Measurements from ENCODE around the gene HSPB2.

HSPB2 gene

GRCh38 chr11:111937461-111937769 lies 24.9 kb downstream of the HSPB2 start:
- in situ Hi-C loops (cut with MboI; ENCODE audit: low sequenced_read_pairs): no loop called here

DNA sequence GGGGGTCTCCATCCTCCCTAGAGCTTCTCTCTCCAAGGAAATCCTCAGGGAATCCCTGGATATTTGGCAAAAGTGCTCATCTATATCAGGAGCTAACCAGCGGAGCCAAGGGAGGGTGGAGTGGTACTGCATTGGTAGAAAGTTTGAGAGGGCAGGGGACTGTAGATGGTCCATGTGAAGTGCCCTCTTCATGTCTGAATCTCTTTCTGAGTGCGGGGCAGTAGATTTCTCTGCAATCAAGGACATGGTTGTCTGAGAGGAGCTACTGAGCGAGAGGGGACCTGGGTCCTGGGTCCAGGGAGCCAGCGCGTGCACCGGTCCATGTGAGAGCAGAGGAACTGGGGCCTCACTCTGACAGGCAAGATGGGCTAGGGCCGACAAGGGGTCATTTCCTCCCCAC lies 25.3 kb downstream of the HSPB2 start:
- in situ Hi-C loops (cut with MboI; ENCODE audit: low sequenced_read_pairs): no loop called here

- in situ Hi-C loops (cut with MboI; ENCODE audit: low sequenced_read_pairs): no loop called here
Observed at GRCh38 chr11:111938687-111939160, 26.2 kb downstream of the HSPB2 start.

DNA sequence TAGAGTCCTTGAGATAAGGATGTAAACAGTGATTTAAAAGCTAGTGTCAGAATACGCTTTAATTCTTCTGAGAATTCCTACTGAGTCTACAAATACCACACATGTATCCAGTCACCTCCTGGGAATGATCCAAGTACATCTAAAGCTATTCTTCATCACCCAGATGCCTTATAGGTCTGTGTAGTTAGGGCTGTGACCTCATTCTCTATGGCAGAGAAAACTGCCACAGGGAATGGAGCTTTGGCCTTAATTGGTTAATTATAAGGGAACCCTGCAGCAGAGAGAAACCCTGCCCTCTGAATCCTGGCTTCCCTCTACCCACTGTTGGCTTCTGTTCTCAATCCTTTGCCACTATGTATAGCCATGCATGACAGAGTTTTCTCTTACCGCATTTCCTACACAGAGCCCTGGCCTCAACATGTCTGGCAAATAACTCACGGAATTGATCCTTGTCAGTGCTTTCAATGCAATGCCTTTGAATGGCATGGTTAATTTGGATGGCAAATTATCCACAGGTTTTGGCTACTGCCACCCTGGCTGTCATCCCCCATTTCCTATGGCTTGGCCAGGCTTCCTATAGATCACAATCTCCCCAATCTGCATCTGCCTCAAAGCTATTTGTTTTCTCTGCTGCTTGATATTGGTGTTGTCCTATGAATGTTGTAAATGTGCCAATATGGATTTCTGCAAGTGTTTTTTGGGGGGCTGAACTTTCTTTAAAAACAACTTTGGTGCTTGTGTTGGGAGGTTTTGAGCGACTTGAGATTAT lies 27.5 kb downstream of the HSPB2 start:
- in situ Hi-C loops (cut with MboI; ENCODE audit: low sequenced_read_pairs): no loop called here

- in situ Hi-C loops (cut with MboI; ENCODE audit: low sequenced_read_pairs): no loop called here
Observed at GRCh38 chr11:111941963-111942362, 29.4 kb downstream of the HSPB2 start.

DNA sequence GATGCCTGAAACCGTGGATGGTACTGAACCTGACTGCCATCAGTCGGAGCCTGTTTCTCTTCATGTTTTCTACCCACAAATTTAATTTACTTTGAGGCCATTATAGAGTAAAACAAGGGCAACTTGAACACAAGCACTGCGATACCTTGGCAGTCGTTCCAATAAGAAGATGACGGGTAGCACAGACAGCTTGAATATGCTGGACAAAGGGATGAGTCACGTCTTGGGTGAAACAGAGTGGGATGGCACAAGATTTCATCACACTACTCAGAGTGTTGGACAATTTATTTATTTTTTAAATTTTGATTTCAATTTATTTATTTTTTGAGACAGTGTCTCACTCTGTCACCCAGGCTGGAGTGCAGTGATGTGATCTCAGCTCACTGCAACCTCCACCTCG lies 30.3 kb downstream of the HSPB2 start:
- in situ Hi-C loops (cut with MboI; ENCODE audit: low sequenced_read_pairs): no loop called here

DNA sequence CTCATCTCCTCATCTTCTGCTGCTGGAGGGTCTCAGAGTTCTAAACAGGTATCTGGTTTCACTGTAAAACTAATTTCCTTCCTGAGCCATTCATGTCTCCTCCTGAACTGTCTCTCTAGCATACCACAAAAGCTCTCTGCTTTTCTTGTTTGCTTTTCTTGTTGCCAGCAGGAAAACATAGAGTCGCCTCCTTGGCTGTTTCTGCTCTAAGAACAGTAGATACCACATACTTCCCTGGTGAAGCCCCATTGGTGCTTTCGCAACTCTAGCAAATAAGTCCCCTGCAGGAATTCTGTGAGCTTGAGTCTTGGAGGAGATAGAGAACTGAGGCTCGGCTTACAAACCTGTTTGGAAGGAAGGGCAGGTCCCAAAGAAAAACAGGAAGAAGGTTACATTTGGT lies 31.6 kb downstream of the HSPB2 start:
- in situ Hi-C loops (cut with MboI; ENCODE audit: low sequenced_read_pairs): no loop called here

- in situ Hi-C loops (cut with MboI; ENCODE audit: low sequenced_read_pairs): no loop called here
Observed at GRCh38 chr11:111944651-111945051, 32.1 kb downstream of the HSPB2 start.

DNA sequence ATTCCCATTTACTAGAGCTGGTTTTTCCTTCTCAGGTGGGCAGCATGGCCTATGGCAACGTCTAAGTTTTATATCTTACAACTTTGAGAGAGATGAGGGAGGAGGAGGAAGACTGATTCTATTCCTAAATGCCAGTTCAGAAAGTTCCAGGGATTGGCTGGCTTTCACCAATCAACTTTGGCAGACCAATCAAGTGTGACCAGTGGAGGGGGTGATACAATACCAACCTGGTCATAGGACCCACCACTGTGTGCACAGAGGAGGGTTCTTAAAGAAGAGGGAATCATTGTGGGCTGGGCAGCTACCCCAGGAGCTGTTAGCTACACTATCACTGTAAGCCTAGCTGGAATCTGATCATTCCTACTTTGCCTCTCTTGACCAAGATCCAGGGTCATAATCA lies 32.7 kb downstream of the HSPB2 start:
- in situ Hi-C loops (cut with MboI; ENCODE audit: low sequenced_read_pairs): no loop called here

DNA sequence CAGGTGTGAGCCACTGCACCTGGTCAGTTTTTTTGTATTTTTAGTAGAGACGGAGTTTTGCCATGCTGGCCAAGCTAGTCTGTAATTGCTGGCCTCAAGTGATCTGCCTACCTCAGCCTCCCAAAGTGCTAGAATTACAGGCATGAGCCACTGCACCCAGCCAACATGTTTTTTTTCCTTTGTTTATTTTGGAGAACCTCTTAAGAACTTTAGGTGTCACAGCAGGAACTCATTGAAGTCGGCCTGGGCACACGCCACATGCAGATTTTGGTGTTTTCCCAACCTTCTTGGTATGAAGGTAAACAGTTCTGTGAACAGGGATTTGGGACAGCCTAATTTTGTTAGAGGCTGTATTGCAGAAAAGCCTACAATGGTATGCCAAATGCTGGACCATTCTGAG lies 34.0 kb downstream of the HSPB2 start:
- in situ Hi-C loops (cut with MboI; ENCODE audit: low sequenced_read_pairs): no loop called here

DNA sequence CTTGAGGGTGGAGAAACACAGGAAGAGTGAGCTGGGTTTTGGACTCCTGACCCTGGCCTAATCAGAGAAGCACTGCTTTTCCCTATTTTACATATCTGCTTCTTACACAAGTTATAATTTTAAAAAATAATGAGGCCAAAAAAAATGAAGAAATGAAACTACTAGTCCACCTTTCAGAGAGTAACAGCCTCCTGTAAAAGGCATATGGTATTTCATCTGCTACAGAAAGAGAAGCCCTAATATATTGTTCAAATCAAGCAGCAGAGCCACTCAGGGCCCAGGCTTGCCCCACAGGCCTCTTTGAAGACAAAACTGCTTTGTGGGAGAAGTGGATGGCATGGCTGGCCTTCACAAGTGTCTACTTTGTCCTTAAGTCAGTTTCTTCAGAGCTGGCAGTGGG lies 34.6 kb downstream of the HSPB2 start:
- in situ Hi-C loops (cut with MboI; ENCODE audit: low sequenced_read_pairs): no loop called here

DNA sequence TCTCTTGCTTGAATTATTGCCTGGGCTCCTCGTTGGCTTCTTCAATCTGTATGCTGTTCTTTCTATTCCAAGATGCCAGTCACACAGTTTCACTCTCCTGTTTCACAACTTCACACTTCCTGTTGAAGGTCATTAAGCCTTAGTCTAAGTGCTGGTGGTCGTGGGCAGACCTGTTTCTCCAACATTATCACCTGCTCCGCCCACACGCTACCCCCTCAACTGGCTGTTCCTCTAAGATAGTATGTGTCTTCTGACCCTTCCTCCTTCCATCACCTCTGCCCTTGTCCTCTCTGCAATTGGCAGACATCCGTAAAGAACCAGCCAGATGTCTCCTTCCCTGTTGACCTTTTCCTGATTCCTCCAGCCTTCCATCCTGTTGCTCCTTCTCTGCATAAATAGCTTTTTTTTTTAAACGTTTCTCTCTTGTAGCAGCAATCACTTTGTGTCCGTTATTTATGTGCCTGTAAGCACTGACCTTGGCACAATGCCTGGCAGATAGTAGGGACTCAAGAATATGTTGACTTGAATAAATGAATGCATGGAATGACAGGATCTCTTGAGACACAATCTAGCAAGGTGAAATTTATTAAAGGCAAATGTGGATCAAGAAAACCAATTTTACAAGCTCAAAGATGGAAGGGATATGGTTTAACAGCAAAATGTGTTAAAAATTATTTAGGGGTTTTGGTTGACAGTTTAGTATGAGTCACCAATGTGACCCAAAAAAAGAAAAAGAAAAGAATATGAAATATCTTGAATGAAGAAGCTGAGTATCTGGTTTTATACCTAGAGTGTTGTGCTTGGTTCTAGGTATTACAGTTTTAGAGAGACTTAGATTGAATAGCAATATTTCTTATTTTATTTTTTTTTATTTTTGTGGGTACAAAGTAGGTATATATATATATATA lies 37.2 kb downstream of the HSPB2 start:
- in situ Hi-C loops (cut with MboI; ENCODE audit: low sequenced_read_pairs): no loop called here

DNA sequence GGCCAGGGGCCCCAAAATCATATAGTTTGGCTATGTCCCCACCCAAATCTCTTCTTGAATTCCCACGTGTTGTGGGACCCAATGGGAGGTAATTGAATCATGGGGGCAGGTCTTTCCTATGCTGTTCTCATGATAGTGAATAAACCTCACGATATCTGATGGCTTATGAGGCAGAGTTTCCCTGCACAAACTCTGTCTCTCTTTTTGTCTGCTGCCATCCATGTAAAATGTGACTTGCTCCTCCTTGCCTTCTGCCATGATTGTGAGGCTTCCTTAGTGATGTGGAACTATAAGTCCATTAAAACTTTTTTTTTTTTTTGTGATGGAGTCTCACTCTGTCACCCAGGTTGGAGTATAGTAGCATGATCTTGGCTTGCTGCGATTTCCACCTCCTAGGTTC lies 39.0 kb downstream of the HSPB2 start:
- in situ Hi-C loops (cut with MboI; ENCODE audit: low sequenced_read_pairs): no loop called here

- in situ Hi-C loops (cut with MboI; ENCODE audit: low sequenced_read_pairs): no loop called here
Observed at GRCh38 chr11:111954154-111954553, 41.6 kb downstream of the HSPB2 start.

DNA sequence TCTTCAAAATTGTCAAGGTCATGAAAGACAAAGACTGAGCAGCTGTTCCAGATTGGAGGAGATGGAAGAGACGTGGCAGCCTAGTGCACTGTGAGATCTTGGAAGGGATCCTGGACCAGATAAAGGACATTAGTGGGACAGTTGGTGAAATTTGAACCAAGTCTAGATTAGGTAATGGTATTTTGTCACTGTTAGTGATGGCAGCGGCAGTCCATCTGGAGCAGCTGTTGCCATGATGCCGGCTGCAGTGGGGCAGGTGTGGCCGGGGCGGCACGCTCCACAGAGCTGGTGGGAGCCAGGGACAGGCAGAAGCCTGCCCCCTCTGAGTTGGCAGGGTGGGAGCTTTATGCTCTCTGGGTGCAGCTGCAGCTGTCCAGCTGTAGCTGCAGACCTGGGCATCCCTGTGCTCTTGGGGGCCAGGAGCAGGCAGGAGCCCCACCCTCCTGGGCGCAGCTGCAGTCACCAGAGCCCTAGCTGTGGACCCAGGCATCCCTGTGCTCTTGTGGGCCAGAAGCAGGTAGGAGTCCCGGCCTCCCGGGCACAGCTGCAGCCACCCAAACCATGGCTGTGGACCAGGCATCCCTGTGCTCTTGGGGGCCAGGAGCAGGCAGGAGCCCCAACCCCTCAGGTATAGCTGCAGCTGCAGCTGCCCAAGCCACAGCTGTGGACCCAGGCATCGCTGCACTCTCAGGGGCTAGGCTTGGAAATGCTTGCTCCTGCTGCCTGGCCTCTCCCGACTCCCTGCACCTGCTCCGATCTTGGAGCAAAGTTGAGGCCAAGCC lies 45.3 kb downstream of the HSPB2 start:
- in situ Hi-C loops (cut with MboI; ENCODE audit: low sequenced_read_pairs): no loop called here

DNA sequence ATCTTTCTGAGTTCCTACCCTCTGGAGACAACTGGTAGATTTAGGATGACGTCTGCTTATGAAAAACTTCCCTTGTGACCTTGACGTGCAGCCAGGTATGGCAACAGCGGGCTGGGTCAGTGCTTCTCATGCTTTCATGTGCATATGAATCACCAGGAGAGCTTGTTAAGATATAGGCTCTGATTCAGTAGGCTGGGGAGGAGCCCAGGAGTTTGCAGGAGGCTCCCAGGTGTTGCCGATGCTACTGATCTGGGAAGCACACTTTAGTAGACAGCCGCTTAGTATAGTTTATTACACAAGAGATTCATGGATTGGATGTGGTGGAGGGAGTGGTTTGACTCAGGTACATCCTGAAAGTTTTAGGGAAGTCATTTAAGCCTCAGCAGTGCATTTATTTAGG lies 48.4 kb downstream of the HSPB2 start:
- in situ Hi-C loops (cut with MboI; ENCODE audit: low sequenced_read_pairs): no loop called here

DNA sequence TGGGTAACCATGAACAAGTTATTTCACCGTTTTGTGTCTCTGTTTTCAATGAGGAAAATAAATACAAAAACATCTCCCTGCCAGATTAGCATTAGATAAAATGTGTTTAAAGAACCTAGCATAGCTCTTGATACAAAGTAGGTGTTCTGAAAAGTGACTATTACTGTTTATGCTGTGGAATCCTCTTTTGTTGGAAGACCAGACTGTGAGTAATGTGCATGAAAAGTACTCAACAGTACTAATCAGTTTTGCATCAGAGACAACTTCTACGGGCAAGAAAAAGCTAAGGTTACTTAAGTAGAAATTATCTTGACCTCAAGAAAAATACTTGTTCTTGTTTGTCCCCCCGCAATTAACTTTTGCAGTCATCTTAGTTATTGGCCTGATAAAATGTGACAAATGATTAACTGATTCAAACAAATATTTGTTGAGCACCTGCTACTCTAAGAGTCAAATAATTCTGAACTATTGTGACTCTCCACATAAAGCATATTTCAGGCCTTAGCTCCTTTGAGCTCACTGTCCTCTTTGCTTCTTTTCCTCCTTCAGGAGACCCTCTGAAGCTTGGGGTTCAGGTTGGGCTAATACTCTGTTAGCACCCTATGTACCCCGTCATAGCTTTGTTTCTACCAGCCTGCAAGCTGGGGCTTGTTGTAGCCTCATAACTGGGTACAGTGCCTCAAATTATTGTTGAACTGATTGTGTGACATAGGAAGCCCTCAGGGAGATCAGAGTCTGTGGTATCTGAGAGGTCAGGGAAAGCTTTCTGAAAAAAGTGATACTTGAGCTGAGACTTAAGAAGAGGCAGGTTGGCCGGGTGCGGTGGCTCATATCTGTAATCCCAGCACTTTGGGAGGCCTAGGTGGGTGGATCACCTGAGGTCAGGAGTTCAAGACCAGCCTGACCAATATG lies 49.1 kb downstream of the HSPB2 start:
- in situ Hi-C loops (cut with MboI; ENCODE audit: low sequenced_read_pairs): no loop called here

Data from hTERT RPE-1 (cell line).